CD4-positive, alpha-beta T cell treated with Interferon alpha-2 for 1 hour (primary cell): ENCODE results near the gene MAPK12.
A peak's percentile ranks its signal among the peaks of the same experiment; 100 is the strongest.

Experiments used
- DNase-seq, 2 donors: peaks; one replicate each; pipeline ENCODE4 v3.0.0-alpha.2; 2020 to 2022

MAPK12 gene

GRCh38 chr22:50266994-50267393 is 5.5 kb upstream of the MAPK12 start:
- no peak for DNase-seq

- no peak for DNase-seq
Observed at GRCh38 chr22:50264946-50265669, 3.6 kb upstream of the MAPK12 start.

- no peak for DNase-seq
Observed at GRCh38 chr22:50264104-50264745, 2.7 kb upstream of the MAPK12 start.

- DNase-seq: no peak
Observed at GRCh38 chr22:50262973-50263617, 1.6 kb upstream of the MAPK12 start.

- no peak for DNase-seq
Observed at GRCh38 chr22:50262460-50262911, 1.0 kb upstream of the MAPK12 start.

DNA sequence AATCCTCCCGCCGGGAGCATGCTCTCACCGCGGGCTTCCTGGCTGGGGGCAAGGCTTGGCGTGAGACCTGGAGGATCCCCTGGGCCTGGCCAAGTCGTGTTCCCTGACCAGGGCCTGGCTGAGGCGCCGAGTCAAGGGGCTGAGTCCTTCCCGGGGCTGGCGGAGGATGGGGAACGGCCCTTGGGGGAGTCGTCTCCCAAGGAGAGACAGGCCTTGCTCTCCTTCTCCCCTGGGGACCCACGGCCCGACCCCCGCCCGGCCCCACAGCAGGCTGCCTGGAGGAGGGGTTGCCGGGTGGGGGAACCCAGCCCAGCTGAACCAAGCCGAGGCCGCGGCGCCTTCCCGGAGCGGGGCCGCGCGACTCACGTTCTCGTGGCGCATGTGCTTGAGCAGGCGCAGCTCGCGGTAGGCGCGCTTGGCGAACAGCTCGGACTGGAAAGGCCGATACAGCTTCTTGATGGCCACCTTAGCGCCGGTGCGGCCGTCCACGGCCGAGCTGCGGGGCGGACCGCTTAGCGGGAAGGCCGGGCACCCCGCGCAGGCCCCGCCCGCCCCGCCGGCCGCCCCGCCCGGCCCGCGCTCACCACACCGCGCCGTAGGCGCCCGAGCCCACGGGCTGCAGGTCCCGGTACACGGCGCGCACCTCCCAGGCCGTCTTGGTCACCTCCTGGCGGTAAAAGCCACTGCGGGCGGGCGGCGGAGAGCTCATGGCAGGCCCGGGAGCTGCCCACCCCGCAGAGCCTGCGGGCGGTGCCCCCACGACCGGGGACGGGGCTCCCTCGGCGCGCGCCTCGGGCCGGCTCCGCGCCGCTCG is 475 bp downstream of the MAPK12 start:
- DNase-seq: no peak

DNA sequence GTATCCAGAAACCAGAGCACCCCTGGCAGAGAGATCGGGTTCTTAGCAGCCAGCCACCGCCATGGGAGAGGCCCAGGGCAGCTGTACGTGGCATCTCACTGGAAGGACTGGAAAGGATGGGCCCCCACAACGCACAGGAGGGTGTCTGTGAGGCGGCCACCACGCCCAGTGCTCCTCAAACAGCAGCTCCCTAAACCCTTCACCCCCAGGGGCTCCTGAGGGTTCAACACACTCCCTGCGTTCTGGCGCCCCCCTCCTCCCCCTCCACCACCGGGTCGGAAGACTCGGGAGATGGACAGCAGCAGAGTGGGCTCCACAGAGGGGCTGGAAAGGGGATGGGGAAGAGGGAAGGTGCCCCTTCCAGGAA is 1.1 kb downstream of the MAPK12 start:
- no peak for DNase-seq

- no peak for DNase-seq
Observed at GRCh38 chr22:50259302-50259701, 2.2 kb downstream of the MAPK12 start.

DNA sequence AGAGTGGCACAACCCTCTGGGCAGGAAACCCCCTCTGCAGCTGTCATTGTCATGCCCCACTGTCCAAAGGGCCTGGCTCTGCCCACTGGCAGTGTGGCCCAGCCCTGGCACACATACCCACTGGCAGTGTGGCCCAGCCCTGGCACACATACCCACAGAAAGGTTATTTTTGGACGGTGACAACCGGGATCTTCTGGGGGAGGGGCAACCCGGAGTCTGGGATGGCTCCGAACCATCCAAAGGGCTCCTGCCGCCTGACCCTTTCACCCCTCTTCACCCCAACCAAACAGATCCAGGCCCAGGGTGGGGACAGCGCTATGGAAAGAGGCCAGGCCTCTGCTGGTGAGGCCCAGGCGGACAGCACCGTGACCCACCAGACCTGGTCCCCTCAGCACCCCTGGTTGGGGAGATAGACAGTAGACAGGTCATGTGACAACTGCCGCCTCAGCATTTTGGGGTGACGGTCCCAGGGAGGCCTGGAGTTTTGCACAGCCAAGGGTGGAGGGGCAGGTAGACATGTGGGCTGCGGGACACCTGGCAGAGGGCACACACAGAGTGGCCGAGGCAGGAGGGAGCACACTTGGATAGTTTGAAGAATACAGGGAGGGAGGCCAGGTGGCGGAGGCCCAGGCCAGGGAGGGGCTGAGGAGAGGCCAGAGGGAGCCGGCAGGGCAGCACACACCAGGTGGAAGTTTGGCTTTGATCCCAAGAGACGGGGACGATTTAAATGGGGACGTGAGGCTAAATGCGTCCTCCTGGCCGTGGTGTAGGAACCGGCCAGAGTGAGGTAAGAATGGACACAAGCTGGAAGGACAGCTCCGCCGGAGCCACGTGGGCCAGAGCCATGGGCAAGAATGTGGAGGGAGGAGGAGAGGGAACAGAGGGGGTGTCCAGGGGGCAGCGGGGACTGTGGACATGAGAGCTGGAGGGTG is 2.9 kb downstream of the MAPK12 start:
- DNase-seq: no peak

DNA sequence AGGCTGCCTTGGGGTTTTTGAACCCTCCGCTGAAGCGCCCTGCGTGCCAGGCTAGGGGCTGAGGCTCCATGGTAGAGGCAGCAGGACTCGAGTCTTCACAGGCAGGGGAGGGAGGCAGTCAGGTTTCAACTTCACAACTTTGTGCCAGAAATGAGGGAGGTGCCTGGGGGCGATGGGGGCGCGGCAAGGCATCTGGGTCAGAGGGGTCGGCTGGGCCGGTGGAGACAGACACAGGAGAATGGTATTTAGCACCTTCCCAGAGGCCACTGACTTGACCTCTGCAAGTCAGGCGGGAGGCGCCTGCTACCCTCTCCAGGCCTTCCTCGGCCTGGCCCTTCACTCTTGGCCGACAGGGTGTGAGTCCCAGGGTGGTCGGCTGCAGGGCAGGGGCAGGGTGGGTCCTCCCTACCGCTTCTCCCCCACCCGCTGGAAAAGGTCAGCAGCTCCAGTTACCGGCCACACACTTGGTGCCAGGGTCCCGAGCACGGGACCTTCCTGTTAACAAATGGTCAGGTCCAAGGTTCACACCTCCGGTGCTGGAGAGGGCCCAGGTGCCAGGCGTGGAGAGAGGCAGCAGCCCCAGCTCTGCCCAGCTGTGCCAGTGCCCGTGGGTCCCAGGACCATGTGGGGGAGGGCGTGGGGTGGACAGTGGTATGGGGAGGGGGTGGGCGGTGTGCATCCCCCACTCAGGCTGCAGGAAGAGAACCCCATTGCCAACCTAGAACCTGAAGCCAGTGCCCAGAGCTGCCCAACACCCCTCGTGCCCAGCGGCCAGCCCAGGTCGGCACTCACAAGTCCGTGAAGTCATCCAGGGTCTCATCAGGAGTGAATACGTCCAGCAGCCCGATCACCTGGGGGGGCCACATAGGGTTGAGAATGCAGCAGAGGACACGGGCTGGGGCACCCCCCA is 3.8 kb downstream of the MAPK12 start:
- DNase-seq: no peak

- DNase-seq: no peak
Observed at GRCh38 chr22:50257041-50257440, 4.4 kb downstream of the MAPK12 start.

- no peak for DNase-seq
Observed at GRCh38 chr22:50256258-50256862, 5.1 kb downstream of the MAPK12 start.

DNA sequence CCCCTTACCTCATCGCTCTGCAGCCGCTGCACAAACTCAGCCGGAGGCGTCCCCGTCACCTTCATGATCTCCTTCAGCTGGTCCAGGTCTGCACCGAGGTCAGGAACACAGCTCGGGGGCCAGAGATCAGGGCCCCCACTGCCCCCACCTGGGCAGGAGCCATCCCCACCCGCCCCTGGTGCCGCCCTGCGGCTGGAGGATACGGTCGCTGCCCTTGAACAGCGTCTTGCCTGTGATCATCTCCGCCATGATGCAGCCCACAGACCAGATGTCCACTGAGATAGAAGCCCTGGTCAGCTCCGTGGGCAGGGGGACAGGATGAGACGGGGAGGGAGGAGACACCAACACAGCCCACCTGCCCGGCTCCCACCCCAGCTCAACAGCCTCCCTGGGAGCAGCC is 5.9 kb downstream of the MAPK12 start:
- DNase-seq: no peak

DNA sequence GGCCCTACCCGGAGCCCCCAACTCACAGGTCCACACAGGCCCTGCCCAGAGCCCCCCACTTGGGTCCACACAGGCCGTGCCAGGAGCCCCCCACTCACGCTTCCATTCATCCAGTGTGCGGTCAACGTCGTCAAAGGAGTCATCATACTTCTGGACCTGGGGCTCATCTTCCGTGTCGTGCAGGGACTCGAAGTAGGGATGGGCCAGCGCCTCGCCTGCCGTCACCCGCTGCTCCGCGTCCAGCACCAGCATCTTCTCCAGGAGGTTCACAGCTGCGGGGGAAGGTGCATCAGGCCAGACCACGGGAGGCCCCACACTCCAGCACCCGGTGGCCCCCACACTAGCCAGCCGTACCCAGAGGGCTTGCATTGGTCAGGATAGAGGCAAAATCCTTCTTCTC is 6.4 kb downstream of the MAPK12 start:
- DNase-seq: no peak

GRCh38 chr22:50253941-50254340 is 7.5 kb downstream of the MAPK12 start:
- DNase-seq: no peak

DNA sequence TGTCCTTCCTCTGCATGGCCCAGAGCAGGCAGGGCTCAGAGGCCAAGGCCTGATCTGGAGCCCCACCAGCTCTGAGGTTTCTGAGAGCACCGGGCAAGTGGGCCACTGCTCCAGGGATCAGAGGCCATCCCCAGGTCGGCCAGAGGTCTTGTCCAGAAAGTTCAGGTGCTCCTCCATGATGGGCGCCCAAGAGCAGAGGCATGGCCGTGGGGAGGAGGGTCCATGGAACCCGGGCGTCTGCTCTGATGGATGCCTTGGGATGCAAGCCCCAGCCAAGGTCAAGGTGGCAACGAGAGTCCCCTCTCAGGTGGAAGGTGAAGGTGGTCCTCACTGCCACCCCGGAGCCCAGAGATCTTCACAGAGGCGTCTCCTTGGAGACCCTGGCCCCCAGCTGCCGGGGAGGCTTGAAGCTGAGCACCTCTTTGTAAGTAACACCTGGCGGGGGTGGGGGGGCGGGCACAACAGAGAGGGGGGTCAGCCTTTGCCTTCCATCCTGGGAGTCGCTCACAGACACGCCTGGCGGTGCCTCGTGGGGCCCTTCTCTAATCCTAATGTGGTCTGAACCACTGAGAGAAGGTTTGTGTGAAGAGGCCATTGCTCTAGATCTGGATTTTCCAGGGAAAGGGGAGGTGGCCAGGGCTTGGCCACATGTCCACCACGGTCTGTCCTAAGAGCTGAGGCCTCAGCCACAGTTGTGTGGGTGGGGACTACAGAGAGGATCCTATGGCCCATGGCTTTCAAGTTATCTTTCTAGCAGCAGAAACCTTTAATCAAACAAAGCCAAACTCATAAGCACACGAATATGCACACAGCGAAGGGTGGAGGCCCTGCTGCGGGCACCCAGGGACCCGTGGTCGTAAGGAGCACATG is 8.2 kb downstream of the MAPK12 start:
- DNase-seq: no peak

GRCh38 chr22:50252082-50253045 is 9.1 kb downstream of the MAPK12 start:
- DNase-seq: peak; percentile 74 to 80

GRCh38 chr22:50251477-50252081 is 9.9 kb downstream of the MAPK12 start:
- DNase-seq: no peak
